ENCODE data around the gene ARF6. TPM values are rescaled to one million over a fixed set of nuclear protein-coding genes. Genes with fewer than 3 reads are reported as not detected.

Gene ARF6
- total RNA-seq, 1 donor from 2014 or later: 31.5 TPM

- DNase-seq (ENCODE audit: low spot score in 2 of 2): peak in 1 of 2 donors; percentile 87
- intact Hi-C loops (cut with DNase I): loop anchor here (2.0 kb wide), 1 partner anchor 263 kb away; the partner anchor contains the start of gene VCPKMT
- Histone ChIP-seq H3K36me3 (peaks cover 3 to 21% of the 10 kb centered on the region in 2 donors), H3K27me3 (no peaks in the 10 kb centered on the region), H3K27ac (peak overlapping the region in 1 of 2 donors; percentile 86), H3K4me1 (peaks cover 0 to 9% of the 10 kb centered on the region in 2 donors), H3K9me3 (no peaks in the 10 kb centered on the region), H3K4me3 (peak overlapping the region; percentile 81 to 92)
- TF ChIP-seq CTCF (IDR thresholded peaks at IDR 0.05): peak; percentile 65 to 87 (median 73)
Observed at GRCh38 chr14:49853572-49854375, 39.1 kb upstream of the ARF6 start.

- H3K27me3 ChIP-seq: no peaks in the 10 kb centered on the region
- TF ChIP-seq CTCF (IDR thresholded peaks at IDR 0.05): no peak
- peaks cover 2% of the 10 kb centered on the region in 2 donors for H3K4me1 ChIP-seq
- intact Hi-C loops (cut with DNase I): no loop called here
- no peak for DNase-seq (ENCODE audit: low spot score in 2 of 2)
- H3K9me3 ChIP-seq: no peaks in the 10 kb centered on the region
- no peak overlapping the region for H3K4me3 ChIP-seq
- no peaks in the 10 kb centered on the region for H3K36me3 ChIP-seq
- H3K27ac ChIP-seq: no peak overlapping the region
Observed at GRCh38 chr14:49857427-49858003, 35.4 kb upstream of the ARF6 start.

DNA sequence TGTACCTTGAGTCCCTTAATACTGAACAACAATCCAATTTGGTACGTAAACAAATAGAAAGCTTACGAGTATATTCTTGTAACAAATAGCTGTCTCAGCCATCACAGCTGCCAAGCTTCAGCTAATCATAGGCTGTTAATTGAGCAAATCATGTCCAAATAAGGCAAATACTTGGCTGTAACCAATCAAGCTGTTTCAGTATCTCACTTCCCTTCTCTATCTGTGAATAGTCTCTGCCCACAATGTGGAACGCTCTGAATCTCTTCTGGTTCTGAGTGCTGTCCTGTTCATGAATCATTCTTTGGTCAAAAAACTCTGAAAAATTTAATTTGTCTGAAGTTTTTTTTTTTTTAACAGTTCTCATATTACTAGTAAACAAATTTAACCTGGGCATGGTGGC is 34.5 kb upstream of the ARF6 start:
- Histone ChIP-seq H3K27me3 (no peaks in the 10 kb centered on the region), H3K9me3 (no peaks in the 10 kb centered on the region), H3K36me3 (no peaks in the 10 kb centered on the region), H3K27ac (no peak overlapping the region), H3K4me1 (peaks cover 2% of the 10 kb centered on the region in 2 donors), H3K4me3 (no peak overlapping the region)
- intact Hi-C loops (cut with DNase I): no loop called here
- no peak for TF ChIP-seq CTCF (IDR thresholded peaks at IDR 0.05)
- no peak for DNase-seq (ENCODE audit: low spot score in 2 of 2)

GRCh38 chr14:49860988-49861698 is 31.7 kb upstream of the ARF6 start:
- Histone ChIP-seq H3K4me1 (peaks cover 2 to 11% of the 10 kb centered on the region in 2 donors), H3K9me3 (no peaks in the 10 kb centered on the region), H3K27me3 (no peaks in the 10 kb centered on the region), H3K4me3 (peak overlapping the region; percentile 65 to 77), H3K36me3 (no peaks in the 10 kb centered on the region), H3K27ac (peak overlapping the region; percentile 98 to 99)
- no peak for DNase-seq (ENCODE audit: low spot score in 2 of 2)
- intact Hi-C loops (cut with DNase I): loop anchor here (5.0 to 10.0 kb wide), 5 partner anchors 121 to 671 kb away; partner anchors contain the start of genes DMAC2L, KLHDC1, L2HGDH and MAP4K5
- TF ChIP-seq CTCF (IDR thresholded peaks at IDR 0.05): no peak

- H3K36me3 ChIP-seq: no peaks in the 10 kb centered on the region
- H3K27ac ChIP-seq: peak overlapping the region; percentile 98 to 99
- no peak for TF ChIP-seq CTCF (IDR thresholded peaks at IDR 0.05)
- no peaks in the 10 kb centered on the region for H3K27me3 ChIP-seq
- peak overlapping the region; percentile 65 to 77 for H3K4me3 ChIP-seq
- no peaks in the 10 kb centered on the region for H3K9me3 ChIP-seq
- intact Hi-C loops (cut with DNase I): loop anchor here (2.0 to 10.0 kb wide), 8 partner anchors 121 to 671 kb away; partner anchors contain the start of genes DMAC2L, KLHDC1, L2HGDH and MAP4K5
- peaks cover 2 to 11% of the 10 kb centered on the region in 2 donors for H3K4me1 ChIP-seq
- peak in 1 of 2 donors; percentile 86 for DNase-seq (ENCODE audit: low spot score in 2 of 2)
Observed at GRCh38 chr14:49861699-49862088, 31.2 kb upstream of the ARF6 start.

Data from ascending aorta (tissue), 2 donors.